ENCODE data around the gene MFSD12. TPM values are rescaled to one million over a fixed set of nuclear protein-coding genes. Genes with fewer than 3 reads are reported as not detected.
A peak's percentile ranks its signal among the peaks of the same experiment; 100 is the strongest.

MFSD12 gene
- total and polyA plus RNA-seq, 2 of the 8 experiments (the other 6 are each of a cell fraction or from before 2014, with no cell fraction given), result 59.6 to 71.3 TPM

DNA sequence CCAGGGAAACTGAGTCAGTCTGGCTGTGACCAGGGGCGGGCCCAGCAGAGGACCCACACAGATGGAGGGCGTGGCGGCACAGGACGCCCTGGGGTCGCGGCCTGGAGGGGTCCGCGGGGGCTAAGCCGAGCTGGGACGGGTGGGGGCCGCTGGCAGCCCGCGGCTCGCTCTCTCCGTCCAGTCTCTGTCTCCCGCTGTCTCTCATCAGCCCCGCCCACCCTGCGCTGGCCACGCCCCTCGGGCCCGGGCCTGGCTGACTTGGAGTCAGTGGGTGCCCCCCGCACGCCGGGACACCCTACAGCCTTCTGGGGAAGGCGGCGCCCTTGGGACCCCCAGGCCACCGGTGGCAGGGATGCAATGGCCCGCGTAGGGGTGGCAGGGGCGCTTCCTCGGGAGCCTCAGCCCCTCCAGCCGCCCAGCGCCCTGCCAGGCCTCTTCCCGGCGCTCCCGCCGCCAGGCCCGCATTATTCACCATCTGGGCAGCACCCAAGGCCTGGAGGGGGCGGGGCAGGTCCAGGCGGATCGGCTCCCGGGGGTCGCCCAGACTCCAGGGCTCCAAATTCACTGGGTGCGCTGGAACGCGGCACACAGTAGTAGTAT is 49.4 kb upstream of the MFSD12 start, which contains the start of gene TBXA2R (continued):
- peak; percentile 64 for TF ChIP-seq KDM4A (IDR thresholded peaks at IDR 0.05; ENCODE audit: low read depth, low read length, severe bottlenecking)
- TF ChIP-seq ASH2L (IDR thresholded peaks at IDR 0.05; ENCODE audit: low read length), result no peak
- no peak for TF ChIP-seq CEBPB (IDR thresholded peaks at IDR 0.05; ENCODE audit: low read depth, low read length)
- no peak for TF ChIP-seq BACH1 (IDR thresholded peaks at IDR 0.05; ENCODE audit: low read length)
- TF ChIP-seq TBP (IDR thresholded peaks at IDR 0.05; ENCODE audit: low read depth, low read length), result no peak
- no peak for TF ChIP-seq SUZ12 (IDR thresholded peaks at IDR 0.05; ENCODE audit: low read length)

Measured in H1 (cell line).